ENCODE data around the gene HDAC8.
A peak's percentile ranks its signal among the peaks of the same experiment; 100 is the strongest.

The HDAC8 gene

DNA sequence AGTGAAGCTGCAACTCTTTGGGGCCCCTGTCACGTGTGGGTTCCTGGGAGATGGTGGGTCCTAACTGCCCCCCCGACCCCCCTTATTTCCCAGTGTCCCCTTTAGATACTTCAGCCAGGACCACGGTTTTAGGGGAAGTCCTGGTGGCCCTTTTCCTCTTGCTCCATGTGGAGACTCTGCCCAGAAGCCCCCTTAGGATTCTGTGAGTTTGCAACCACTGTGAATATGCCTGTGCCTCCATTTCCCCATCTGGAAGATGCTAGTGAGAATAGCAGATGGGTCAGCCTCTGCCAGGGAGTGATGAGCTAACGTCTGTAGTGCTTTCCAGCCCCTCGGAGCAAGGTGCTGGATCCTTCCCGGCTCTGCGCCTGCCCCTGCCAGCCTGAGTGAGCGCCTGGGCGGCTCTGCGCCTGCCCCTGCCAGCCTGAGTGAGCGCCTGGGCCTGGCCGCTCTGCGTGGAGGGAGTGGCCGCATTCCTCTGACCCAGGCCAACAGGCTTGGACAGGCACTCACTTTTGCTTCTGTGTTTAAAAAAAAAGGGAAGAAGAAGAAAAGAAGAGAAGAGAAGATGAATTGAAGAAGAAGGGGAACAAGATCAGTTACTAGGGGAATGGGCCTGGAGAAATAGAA lies 260.2 kb downstream of the HDAC8 start:
- DNase-seq, result no peak

DNA sequence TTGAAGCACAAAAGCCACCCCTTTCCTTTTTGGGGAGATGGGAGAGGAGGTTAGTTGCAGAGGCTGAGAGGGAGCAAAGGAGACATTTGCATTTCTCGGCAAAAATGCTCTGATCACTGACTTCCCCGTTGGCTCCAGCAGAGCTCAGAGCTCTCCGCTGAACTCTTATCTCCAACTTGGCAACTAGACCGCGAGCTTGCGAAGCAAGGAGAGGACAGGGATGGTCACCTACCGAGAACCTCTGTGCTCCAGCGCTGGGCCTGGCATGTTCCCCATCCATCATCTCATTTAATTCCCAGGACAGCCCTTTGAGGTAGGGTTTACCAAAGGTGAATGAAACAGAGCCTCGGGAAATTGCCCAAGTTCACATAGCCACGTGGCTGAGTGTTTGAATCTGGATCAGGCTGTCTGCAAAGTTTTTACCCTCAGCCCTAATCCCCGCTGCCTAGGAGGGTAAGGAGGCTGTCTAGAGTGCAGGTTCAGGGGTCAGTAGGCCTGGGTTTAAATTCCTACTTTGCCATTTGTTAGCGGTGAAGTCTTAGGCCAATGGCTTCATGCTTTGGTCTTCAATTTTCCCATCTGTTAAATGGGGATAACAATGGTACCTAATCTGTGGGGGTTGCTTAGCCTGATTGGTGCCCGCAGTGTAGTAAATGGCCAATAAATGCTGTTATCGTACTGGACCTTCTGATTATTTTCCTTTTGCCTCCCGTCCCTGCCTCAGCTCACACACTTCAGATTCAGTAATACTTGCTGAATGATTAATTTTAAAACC lies 263.2 kb downstream of the HDAC8 start:
- no peak for DNase-seq

DNA sequence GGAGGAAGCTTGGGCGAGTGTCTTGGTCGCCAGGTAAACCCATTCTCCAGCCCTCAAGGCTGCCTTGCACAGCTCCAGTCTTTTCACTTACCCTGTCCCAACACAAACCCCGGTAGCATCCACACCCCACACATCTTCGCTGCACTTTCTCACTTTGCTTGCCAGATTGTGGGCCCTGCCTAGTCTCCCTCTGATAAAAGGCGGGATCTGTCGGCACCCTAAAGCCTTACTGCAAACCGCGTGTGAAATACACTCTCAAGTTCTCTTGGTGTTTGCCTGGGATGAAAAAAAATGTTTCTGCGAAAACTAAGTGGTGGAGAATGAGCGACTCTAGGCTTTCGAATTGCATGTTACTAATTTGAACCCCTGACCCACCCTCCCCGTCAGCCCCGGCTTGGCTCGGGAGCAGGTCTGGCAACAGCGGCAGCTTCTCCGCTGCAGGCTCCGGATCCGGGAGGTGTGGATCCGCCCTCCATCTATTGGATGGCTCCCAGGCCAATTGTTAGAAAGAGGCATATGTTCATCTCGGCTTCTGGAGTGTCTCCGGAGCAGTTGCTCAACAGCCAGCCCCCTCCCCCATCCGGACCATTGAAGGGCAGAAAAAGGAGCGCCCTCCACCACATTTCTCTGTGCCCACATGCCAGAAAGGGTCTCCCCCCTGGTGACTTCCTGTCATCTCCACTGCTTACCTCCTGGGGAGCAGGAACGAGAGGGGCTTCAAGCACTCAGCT lies 263.9 kb downstream of the HDAC8 start:
- DNase-seq, result peak; percentile 26

DNA sequence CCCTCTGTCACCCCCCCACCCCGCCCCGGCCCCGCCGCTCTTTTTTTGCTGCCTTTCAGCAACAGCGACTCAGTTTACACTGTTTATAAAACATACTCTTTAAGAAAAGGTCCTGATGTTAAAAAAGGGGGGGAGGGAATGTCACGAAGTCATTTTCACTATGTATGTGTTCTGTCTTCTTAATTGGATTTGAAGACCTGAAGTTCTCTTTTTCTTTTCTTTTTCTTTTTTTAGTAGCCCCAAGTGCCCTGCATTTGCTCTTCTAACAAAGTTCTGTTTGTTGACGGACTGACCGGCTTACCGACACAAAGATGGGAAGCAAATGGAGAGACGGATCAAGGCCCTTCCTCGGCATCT lies 264.5 kb downstream of the HDAC8 start:
- DNase-seq, result no peak

DNA sequence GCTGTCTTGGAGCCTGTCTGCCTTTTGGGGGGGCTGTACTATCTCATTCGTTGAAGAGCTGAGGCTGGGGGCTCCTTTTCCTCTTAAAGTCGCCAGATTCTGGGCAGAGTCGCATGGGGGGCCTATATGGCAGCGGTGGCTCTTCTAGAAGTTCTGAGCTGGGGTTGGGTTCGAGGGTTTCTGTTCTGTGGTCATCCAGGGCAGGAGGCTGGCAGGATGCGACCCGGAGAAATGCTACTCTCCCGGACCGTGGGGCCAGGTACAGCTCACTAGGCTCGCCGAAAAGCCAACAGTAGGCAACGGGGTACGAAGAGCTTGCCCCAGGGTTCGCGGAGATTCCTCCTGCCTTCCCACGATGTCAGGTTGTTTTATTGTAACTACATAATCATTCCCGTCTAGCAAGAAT lies 265.0 kb downstream of the HDAC8 start:
- DNase-seq, result no peak

DNA sequence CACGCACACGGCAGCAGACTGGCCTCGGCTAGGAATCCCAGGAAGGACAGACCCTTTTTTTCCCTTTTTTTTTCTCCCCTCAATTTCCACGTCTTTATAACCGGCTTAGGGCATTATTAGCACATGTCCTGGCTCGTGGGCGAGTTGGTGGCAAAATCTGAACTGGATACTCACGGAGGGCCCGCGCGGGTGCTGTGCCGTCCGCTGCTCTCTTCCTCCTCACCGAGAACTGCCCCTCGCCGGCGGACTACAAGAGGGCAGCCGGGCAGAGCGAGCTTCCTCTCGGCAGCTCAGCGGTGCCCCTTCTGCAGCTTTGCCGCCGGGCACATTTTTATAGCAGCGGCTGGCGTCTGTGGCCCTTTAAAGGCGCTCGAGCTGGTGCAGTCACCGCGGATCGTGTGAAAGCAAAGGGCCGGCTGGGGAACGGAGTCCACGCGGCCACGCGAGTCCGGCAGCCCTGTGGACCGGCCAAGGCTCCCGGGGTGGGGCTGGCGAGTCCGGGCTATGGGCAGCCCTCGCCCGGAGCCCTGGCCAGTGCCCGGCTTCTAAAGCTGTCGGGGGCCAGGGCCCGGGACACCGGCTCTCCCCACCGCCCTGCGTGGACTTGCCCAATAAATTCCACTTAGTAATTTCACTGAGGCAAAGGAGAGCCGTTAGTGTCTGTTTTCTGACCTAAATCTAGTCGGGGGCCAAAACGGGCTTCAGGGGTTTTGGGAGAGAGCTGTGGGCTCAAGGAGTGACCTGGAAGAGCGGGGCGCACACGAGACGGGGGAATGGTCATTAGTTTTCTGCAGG lies 265.6 kb downstream of the HDAC8 start:
- DNase-seq, result no peak

DNA sequence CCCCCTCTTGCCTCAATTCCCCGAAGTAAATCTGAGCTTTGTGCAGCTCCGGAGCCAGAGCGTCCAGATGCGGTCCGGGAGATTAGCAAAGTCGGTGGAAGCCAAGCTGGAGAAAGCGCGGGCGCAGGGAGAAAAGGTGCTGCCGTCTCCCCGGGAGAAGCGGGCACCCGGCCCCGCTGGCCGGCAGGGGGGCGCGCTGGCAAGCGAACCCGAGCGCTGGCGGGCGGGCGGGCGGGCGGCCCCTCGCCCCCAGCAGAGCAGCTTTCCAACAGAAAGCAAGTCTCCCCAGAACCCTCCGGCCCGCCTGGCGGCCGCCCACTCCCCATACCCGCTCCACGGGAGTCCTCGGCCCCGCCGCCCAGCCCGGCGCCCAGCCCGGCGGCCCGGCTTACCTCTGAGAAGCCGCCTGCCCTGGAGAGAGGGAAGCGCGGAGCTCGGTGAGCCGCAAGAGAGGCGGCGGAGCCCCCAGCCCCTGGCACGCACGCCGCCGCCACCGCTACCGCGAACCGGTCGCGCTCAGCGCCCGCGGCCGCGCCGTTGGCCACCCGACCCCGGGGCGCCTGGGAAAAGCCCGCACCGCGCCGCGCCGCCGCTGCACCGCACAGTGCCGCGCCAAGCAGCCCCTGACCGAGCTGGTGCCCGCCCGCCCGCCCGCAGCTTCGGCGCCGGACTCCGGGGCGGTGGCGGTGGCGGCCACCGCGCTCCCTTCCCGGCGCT lies 266.4 kb downstream of the HDAC8 start:
- no peak for DNase-seq

DNA sequence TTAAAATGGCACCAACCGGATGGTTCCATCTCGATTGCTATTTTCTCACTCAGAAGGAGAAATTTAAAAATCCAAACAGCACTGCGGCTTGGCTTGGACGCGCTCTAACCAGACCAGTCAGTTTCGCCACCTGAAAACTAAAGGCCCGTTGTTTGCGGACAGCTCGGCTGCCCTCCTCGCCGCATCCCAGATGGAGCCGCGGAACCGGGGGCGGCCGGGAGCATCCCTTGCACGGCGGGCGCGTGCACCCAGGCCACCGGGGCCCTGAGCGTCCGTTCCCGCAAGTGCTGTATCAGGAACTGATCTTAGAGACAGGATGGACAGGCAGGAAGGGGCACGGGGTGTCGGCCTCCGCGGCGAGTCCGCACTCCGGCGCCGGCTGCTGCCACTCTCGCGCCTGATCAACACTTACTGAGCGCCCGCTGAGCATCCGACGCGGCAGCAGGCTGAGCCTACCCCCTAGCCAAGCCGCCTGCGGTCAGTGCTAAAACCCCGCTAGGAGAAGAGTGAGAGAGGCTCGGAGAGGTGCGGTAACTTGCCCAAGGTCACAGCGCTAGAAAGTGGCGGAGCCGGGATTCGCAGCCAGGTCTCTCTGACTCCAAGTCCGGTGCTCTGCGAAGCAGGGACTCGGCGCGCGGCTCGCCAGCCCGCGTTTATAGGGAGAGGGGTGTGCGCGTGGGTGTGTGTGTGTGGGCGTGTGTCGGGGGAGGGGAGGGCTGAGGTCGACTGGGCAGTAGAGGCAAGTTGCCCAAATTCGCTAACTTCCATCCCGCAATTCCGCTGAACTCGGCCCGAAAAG lies 267.2 kb downstream of the HDAC8 start, which contains the start of gene CITED1:
Gene CITED1, minus strand, starts transcription at position 629 of the 799 bp plus-strand sequence. CDS start 3,045 bp downstream, outside the sequence.
- DNase-seq, result no peak

DNA sequence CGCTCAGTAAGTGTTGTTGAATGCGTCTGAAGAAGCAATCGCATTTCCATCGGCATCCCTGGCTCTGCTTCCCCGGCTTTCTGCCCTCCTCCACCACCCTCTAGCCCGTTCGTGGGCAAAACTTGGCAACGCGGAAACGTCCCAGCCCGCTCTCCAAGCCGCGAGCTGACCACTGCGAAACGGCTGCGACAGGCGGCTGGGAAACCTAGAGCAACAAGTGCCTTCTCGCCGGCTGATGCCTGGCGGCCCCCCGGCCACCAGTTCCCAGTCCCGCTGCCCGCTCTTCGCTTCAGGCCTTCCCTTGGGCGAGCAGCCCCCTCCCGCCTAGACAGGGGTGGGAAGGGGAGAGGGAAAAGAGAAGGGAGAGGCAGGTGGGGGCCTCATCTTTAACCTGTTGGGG lies 267.8 kb downstream of the HDAC8 start:
- no peak for DNase-seq

DNA sequence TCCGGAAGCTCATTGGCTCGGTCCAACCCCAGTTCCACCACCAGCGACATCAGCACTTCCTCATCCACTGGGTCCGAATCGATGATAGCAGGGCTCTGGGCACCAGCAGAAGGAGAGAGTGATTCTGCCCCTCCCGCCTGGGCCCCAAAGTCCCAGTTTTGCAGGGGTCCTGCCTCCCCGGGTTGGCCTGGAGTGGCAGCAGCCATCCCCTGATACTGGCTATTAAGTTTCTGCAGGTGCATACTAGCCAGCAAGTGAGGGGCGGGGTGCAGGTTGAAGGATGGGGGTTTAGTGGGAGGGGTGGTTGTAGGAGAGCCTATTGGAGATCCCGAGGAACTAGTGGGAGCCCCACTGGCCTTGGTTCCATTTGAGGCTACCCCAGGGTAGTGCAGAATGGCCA lies 270.9 kb downstream of the HDAC8 start:
- no peak for DNase-seq

DNA sequence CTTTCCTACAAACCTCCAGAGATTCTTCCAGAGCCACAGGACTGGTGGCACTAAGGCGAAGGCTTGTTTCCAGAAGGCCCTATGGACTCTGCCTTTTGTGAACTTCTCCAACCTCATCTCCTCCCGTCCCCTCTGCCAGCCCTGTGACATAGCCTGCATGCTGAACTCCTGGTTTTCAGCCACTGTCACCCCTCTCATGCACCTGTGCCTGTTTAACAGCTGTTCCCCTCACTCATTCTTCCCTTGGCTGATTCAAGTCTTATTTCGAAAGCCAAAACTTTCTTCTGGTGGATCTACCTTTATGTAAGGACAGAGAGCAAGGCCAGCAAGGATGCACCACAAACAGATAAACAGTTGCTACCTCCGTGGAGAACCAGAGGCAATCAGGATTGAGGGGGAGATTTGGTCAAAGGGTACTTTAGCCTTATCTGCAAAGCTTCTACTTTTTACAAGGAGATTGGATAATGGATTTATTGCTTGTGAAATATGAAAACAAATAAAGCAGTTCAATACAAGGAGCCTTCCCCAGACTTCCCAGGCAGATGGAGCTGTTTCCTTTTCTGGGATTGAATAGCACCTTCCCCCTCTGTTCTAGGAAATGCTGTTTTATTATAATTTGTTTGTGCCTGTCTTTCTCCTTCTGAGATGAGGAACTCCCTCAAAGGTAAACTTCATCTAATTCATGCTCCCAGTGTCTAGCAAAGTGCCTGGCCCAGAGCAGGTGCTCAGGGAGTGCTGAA lies 272.6 kb downstream of the HDAC8 start:
- DNase-seq, result no peak

DNA sequence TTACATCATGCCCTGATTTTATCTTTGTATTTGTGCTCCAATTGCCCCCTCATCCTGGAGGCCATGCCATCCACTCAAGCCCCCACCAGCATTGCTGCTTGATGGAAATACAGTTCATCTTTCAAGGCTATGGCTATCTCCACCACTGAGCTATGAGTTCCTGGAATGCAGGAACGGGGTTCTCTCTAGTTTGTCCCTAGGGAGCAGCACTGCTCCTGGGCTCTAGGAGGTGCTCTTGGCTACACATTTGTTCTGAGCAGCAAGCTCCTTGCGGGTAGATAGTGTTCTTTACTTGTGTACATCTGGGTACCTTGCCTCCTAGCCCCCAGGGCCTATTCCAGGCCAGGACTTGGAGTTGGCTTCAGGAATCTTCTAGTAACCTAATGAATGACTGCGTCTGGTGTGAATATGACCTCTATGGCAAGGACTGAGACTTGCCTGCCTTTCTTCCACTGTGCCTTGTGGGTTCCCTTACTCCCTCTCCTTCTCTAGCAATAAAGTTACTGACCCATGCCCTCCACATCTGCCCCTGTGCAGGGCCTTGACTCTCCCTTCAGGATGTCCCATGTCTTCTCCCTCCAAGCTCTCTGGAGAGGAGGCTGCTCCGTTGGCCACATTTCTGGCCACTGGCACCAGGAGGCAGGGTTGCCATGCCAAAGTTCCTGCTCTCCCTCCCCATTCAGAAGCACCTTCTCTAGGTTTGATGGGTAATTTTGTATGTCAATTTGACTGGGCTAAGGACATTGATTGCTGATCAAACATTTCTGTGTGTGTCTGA lies 274.5 kb downstream of the HDAC8 start:
- no peak for DNase-seq

DNA sequence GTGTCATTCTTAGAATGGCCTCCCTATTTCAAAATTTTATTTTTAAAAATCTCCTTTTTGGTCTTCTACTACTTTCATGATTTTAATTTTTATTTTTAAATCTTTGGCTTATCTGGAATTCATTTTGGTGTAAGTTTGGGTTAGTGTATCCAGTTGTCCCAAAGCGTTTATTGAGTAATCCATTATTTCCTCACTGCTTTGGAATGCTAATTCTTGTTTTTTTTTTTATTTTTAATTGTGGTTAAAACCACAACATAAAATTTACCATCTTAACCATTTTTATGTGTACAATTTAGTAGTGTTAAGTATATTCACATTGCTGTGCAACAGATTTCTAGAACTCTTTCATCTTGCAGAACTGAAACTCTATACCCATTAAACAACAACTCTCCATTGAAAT lies 275.7 kb downstream of the HDAC8 start:
- DNase-seq, result no peak

DNA sequence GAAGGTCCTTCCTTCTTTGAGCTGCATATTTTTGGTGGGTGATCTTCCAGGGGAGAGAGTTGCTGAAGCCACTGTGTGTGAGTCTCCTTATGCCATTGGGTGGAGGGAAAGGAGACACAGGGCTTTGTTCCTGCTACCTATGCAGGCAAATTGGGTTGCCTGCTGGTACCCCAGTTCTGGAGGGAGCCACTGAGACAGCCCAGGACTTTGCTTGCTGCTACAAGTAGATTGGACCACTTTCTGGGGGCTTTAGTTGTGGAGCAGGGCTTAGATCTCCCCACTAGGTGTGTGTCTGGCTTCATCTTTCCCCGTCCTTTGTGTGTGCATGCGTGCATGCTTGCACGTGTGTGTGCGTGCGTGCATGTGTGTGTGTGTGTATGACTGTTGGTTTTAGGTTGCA lies 276.9 kb downstream of the HDAC8 start:
- no peak for DNase-seq

DNA sequence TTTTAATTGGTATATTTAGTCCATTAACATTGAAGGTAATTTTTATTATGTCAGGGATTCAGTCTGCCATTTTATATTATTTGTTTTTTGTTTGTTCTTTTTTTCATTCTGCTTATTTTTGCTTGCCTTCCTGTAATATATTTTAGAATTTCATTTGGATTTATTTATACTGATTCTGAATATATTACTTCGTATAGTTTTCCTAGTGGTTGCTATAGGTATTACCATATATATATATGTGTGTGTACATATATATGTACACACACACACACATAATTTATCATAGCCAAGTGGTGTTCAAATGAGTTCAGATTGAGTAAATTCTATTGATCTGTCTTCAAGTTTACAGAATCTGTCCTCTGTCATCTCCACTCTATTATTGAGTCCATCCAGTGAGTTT lies 278.1 kb downstream of the HDAC8 start:
- DNase-seq, result no peak

DNA sequence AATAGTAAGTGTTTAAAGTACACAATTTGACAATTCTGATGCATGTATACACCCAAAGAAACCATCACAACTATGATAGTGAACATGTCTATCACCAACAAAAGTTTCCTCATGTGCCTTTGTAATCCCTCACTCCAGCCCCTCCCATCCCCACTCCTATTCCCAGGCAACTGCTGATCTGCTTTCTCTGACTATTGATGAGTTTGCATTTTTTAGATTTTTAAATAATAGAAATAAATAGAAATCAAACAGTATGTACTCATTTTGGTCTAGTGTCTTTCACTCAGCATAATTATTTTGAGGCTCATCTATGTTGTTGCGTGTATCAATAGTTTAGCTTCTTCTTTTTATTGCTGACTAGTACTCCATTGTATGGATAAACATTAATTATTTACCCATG lies 290.3 kb downstream of the HDAC8 start:
- no peak for DNase-seq

DNA sequence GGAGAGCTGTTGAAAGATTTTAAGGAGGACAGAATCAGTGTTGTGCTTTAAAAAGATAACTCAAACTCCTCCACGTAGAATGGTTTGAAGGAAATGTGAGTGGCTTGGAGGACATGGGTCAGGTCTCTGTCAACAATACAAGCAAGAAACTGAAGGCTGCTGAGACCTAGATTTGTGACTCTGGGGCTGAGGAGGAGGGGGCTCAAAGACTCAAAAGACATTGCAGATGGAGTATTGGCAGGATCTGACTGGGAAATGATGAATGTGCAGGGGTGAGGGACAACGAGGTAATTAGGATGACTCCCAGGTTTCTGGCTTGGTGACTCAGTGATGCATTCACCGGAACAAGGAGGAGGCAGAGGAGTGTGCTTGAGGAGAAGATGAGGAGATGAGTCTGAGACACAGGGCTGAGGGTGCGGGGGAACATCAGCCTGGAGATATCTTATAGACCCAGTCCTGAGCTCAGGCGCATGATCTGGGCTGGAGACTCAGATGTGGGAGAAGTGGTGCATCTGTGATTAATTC lies 292.3 kb downstream of the HDAC8 start:
- no peak for DNase-seq
